ENCODE results near the gene FBXL17. TPM values are rescaled to one million over a fixed set of nuclear protein-coding genes. Genes with fewer than 3 reads are reported as not detected.

Gene FBXL17
- total RNA-seq, 1 experiment from 2014 or later: 5.3 TPM

DNA sequence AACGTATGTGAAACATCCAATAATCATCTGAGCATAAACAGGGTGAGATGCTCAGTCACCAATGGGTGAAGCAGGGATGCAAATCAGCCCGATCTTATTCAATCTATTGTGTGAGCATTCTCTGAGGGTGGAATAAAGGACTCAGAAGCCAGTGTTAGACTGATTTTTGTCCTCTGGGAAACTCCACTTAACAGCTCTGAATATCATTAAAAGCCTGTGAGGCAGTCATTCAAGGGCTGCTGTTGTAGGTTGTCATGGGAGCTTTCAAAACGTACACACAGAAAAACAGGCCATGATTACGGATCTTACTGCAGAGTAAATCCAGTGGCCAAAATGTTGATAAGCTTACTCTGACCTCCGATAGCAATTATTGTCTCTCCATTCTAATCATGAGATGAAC lies 444.7 kb downstream of the FBXL17 start:
- H3K79me1 ChIP-seq (ENCODE audit: insufficient read depth, low read depth, low read length, poor library complexity, severe bottlenecking): no peaks in the 10 kb centered on the region
- H3K4me2 ChIP-seq (ENCODE audit: insufficient read depth, insufficient read length, low read length): no peak overlapping the region
- WGBS (ENCODE audit: extremely low coverage, insufficient read length, low lambda C conversion rate): no CpG with 5 or more reads among the region's 5 CpGs
- H3K27ac Mint-ChIP-seq: 0 out of 7 replicates have a peak overlapping the region, but pooled peaks of 2 of the 3 experiments have one; percentile 31 to 68
- H3K18ac ChIP-seq (ENCODE audit: insufficient read length, low read depth, low read length): no peak overlapping the region
- no peaks in the 10 kb centered on the region for H3K36me3 Mint-ChIP-seq (ENCODE audit: insufficient read depth in 1 of 3, low read depth in 3 of 3)
- H2BK15ac ChIP-seq (ENCODE audit: low read depth, low read length): no peak overlapping the region
- H2AK5ac ChIP-seq (ENCODE audit: insufficient read length, low read length): no peak overlapping the region
- no peak overlapping the region for H3K4me3 Mint-ChIP-seq
- H4K5ac ChIP-seq (ENCODE audit: insufficient read length, low read depth, low read length): no peak overlapping the region
- no peak overlapping the region for H4K91ac ChIP-seq (ENCODE audit: insufficient read length, low read depth, low read length)
- no peaks in the 10 kb centered on the region for H3K9me3 ChIP-seq (ENCODE audit: control insufficient read depth, low read depth, low read length)
- H3K4me1 Mint-ChIP-seq: peaks cover 51 to 60% of the 10 kb centered on the region in 2 experiments
- no peak overlapping the region for H3K27ac ChIP-seq (ENCODE audit: insufficient read length, low read depth, low read length)
- TF ChIP-seq, protein P1, sequence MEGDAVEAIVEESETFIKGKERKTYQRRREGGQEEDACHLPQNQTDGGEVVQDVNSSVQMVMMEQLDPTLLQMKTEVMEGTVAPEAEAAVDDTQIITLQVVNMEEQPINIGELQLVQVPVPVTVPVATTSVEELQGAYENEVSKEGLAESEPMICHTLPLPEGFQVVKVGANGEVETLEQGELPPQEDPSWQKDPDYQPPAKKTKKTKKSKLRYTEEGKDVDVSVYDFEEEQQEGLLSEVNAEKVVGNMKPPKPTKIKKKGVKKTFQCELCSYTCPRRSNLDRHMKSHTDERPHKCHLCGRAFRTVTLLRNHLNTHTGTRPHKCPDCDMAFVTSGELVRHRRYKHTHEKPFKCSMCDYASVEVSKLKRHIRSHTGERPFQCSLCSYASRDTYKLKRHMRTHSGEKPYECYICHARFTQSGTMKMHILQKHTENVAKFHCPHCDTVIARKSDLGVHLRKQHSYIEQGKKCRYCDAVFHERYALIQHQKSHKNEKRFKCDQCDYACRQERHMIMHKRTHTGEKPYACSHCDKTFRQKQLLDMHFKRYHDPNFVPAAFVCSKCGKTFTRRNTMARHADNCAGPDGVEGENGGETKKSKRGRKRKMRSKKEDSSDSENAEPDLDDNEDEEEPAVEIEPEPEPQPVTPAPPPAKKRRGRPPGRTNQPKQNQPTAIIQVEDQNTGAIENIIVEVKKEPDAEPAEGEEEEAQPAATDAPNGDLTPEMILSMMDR (conservative IDR thresholded peaks at IDR 0.05): no peak
- no peak overlapping the region for H3K9ac ChIP-seq (ENCODE audit: extremely low read depth, insufficient read length, low read length)
- no peak overlapping the region for H3K23ac ChIP-seq (ENCODE audit: insufficient read length, low read depth, low read length)
- H3K9me3 Mint-ChIP-seq: no peaks in the 10 kb centered on the region
- H2BK12ac ChIP-seq (ENCODE audit: insufficient read length, low read depth, low read length): no peak overlapping the region
- no peak overlapping the region for H3K14ac ChIP-seq (ENCODE audit: insufficient read depth, low read length)
- no peaks in the 10 kb centered on the region for H3K27me3 ChIP-seq (ENCODE audit: insufficient read depth, low read length)
- H2AFZ ChIP-seq (ENCODE audit: low read length): no peak overlapping the region
- no peaks in the 10 kb centered on the region for H3K27me3 Mint-ChIP-seq (ENCODE audit: low read depth)
- H2BK5ac ChIP-seq (ENCODE audit: insufficient read length, low read length): no peak overlapping the region
- no peak overlapping the region for H3K56ac ChIP-seq (ENCODE audit: insufficient read length, low read depth, low read length)
- H2BK120ac ChIP-seq (ENCODE audit: low read depth, low read length, poor library complexity, severe bottlenecking): no peak overlapping the region
- no peak overlapping the region for H2BK20ac ChIP-seq (ENCODE audit: low read depth, low read length, poor library complexity, severe bottlenecking)
- H3K23me2 ChIP-seq (ENCODE audit: insufficient read length, low read depth, low read length, poor library complexity, severe bottlenecking): no peaks in the 10 kb centered on the region
- H3K4ac ChIP-seq (ENCODE audit: low read depth, low read length): no peak overlapping the region; the same call in 1 of the 2 replicates
- no peaks in the 10 kb centered on the region for H3K79me2 ChIP-seq (ENCODE audit: insufficient read depth, low read length)
- no peak overlapping the region for H4K8ac ChIP-seq (replicated peaks; ENCODE audit: insufficient read length, low read depth, low read length)
- no peak overlapping the region for H3T11ph ChIP-seq (ENCODE audit: low read length)
- H4K20me1 ChIP-seq (ENCODE audit: control insufficient read depth, insufficient read depth, insufficient read length): no peaks in the 10 kb centered on the region
- H3K4me1 ChIP-seq (ENCODE audit: insufficient read depth, low read length): peaks cover 2% of the 10 kb centered on the region; the same call in 1 of the 2 replicates
- DNase-seq: no peak
